ENCODE results near the gene HSPG2.

GRCh38 chr1:21909286-21909759, 27.8 kb downstream of the HSPG2 start:
- TF ChIP-seq CTCF (IDR thresholded peaks at IDR 0.05) (no peak), POLR2A (IDR thresholded peaks at IDR 0.05) (no peak)
